ENCODE results near the gene IGF1.

IGF1 gene

DNA sequence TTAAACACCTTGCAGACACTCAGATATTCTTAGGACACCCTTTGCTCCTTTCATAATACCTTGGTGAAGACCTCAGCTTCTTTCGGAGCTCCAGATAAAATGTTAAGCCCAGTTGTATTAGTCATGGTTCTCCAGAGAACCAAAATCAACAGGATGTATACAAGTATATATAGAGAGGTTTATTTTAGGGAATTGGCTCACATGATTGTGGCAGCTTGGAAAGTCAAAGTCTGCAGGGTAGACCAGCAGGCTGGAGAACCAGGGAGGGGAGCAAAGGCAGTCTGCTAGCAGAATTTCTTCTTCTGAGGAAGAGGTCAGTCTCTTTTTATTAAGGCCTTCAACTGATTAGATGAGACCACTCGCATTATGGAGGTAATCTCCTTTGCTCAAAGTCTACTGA is 6.9 kb upstream of the IGF1 start:
- DNase-seq, result no peak

DNA sequence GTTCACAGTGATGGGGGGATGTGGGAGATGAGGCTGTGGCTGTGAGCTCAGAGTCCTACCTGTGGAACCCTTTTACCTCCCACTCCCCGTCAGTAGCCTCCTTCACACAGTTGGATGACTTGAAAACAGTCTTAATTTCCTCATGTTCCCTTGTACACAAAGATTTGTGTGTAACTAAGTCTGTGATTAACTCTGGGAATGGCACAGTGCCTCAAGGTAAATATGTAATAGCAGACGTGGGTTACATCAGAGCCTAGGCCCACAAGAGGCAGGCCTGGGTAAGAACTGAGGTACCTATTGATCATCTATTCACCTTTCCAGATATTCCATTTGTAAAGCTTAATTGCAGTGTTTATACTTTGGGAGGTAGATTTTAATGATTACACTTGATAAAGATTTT is 5.8 kb upstream of the IGF1 start:
- no peak for DNase-seq

DNA sequence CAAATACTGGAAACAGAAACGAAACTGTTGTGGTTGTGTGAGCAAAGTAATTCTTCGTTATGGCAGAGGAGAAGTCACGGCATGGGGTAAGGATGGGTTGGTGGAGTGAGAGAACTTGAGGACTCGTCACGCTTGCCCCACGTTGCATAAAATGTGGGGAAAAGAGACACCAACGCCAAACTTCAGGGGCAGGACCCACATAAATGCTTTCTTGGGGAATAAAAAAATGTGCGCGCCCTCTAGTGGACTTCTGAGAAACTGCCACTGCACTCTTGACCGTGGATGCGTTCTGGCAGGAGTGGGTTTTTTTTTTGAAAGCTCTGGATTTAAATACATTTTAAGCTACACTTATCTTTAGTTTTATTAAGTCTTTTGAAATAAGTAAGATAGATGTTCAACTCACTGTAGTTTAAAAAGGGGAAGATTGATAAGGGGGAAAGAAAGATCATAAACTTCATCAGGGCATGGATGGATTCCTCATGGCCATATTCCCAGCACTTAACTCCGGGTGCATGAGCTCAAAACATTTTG is 4.1 kb upstream of the IGF1 start:
- peak; percentile 65 for DNase-seq

DNA sequence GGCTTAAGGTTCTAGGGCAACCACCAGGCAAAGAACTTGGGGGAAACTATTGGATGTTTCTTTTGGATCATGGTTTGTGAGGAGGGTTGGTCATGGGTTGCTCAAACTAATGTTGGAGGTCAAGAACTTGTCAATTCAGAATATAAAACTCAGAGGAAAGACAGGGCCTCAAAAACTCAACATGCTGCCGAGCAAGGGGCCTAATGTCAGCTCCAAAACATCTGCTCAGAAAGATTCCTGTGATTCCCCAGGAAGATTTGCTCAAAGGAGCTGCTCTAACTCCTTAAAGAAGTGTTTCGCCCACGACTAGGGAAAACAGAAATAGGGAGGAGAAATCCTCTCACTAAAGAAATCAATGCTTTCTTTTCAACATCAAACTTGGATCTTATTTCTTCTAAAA is 3.7 kb upstream of the IGF1 start:
- no peak for DNase-seq

DNA sequence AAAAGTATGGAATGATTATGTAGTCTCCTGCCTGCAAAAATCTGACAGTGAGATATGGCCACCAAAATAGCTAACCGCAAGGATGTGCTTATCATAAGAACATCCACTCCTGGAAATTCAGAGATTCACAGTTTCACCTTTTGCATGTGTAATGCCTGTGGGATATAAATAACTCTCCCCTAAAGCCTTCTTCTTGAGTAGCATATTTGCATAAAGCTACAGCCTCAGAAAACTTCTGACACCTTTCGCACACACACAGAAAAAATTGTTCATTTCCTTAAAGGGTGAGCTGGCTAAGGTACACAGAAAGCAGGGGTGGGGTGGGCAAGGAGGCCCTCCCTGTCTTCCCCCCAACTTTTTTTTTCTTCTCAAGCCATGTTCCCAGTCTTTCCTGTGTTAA is 3.1 kb upstream of the IGF1 start:
- no peak for DNase-seq

DNA sequence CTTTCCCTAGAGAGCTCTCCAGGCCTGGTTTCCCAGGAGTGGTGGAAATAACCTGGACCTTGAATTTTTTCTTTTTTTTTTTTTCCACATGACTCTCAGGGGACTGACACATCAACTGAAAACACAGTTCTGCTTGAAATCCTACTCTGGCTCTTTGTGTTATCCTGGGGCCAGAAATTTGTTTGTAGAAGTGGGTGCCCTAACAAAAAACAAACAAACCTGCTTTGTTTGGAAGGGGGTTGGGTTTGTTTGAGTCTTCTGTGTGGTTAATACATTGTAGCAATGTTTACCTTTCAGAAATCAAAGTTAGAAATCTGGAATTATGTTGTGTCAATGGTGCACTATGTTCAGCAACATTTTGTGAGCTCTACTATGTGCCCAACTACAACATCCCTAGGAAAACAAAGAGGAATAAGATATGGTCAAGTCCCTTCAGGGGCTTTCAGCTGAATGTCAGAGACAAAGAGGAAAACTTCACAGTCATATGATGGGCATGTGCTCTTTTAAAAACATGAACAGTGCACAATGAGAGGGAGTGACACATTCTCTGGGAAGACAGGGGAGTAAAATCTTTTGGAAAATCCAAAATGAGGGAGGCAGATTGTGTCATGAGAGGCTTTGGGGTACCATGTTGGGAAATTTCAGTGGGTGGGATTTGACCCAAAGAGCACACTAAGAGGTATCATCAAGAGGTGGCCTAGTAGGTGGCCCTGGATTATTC is 1.5 kb upstream of the IGF1 start:
- DNase-seq, result no peak

DNA sequence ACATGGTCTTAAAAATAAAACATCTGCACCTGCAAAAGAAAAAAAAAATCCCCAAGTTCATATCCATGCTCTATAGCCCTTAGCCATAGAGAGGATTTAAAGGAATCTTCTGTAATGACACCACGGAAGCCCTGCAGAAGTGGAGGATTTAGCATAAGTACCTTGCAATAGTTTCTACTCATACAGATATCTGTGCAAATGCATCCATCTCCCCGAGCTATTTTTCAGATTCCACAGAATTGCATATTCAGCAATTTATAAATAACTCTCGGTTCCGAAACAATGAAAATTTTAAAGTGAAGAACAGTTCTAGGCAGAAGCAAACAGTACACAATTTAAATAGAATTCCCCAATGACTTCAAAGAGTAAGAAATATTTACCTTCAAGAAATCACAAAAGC is 424 bp downstream of the IGF1 start:
- no peak for DNase-seq

DNA sequence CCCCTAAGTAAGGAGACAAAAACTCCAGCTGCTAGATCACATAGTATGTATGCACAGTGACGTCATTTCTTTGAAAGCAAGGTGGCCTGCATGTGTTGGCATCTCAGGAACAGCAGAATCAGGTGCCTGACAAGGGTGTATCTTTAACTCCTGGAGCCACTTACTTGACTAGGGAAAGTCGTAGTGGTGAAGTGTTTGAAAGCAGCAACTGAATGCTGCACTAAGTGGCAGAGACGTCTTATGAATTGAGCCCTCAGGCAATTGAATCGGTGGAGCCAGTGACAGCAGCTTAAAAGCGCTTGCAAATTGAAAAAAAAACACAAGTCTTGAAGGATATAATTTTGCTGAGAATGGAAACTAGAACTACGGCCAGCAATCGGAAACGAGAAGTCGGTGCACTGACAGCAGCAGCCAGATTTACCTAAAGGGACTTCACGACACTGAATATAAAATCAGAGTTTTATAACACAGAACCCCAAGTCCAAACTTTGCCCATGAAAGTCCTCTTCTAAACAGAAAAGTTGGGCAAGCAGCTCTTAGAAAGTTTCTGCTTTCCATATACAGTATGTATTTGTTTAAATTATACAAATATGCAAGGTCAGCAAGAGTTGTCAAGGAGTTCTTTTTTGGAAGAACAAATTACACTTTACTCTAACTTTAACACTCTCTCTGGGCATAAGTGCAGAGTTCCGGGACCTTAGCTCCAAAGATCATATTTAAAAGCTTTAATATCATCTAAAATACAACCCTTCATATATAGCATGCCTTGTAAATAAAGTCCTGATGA is 1.1 kb downstream of the IGF1 start:
- DNase-seq, result peak; percentile 93

DNA sequence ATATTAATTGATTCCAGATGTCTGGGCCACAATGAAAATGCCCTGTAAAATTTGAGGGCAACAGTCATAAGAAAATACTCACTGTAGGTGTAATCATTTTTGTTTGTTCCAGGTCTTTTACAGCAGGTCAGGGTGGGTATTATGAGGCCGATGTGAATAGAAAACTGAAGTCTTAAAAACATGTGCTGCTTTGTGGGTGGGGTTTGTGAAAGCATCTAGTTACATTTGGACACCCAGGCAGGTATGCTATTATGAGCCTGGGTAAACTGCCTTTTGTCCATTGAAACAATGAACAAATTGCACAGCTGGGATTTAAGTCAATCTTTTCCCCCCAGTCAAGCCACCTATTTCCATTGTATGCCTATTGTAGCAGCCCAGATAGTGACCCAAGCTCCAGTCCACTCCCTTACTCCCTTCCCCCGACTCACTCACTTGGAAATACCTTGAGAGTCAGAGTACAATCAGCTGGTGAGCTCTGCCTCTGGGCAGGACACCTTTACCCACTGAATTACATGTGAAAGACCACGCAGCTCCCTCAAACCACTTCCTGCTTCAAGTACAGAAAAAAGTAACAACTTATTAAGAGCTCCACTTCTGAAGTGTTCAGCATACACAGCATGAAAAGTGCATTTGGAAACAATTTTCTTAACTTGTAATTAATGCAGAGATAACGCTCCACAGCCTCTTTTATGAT is 1.8 kb downstream of the IGF1 start:
- peak; percentile 93 for DNase-seq

DNA sequence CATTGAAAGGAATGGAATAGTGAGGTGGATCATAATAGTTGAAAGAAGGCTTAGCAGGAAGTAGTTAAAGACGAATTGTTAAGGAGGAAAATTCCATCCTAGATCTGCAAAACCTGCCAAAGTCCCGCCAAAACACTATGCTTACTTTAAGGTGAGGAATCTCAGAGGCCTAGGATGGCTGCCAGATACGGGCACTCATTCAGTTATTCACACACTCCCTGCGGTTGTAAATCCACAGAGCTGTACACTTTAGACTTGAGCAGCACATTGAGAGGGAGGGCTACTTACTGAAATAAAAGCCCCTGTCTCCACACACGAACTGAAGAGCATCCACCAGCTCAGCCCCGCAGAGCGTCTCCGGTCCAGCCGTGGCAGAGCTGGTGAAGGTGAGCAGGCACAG is 5.0 kb downstream of the IGF1 start:
- no peak for DNase-seq

DNA sequence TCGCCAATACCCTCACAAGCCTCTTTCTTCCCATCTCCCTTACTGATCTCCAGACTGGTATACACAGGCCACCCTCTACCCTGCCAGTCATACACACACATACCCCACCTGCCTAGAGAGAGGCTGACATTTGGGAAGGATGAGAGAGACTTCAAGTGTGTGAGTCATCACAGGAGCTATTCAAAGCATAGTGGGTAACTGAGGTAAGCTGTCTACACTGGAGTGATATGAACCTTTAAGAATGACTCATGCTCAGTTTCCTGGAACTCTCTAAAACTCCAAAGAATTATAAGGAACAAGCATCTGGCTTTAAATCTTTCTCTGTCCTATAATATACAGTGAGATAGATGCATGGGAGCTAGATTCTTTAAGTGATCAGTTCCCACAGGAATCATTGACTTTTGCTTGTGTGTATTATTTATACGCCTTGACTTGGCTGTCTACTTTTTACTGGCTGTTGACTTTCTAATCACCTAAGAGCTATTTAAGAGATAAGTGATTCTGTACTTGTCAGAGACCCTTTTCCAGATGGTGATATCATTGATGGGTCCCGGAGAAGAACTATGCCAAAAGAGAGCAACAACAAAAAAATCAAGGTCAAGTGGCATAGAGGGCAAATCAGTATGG is 5.8 kb downstream of the IGF1 start:
- DNase-seq, result peak; percentile 88

DNA sequence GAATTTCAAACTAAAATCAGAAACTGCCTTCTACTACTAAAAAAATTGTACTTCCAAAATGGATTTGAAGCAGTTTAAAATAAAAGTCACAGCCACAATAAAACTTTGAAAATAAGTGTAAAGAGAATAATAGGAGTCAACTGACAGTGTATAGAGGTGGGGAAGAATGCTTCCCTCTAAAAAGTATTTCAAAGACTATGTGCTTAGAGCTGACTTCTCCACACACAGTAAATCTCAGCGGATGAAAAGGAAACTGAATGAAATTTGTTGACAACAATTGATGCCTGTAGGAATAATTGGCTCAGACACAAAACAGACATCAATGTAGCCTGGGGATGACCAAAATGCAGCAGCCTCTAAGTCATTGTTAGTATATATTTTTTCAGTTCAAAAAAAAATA is 7.9 kb downstream of the IGF1 start:
- no peak for DNase-seq

DNA sequence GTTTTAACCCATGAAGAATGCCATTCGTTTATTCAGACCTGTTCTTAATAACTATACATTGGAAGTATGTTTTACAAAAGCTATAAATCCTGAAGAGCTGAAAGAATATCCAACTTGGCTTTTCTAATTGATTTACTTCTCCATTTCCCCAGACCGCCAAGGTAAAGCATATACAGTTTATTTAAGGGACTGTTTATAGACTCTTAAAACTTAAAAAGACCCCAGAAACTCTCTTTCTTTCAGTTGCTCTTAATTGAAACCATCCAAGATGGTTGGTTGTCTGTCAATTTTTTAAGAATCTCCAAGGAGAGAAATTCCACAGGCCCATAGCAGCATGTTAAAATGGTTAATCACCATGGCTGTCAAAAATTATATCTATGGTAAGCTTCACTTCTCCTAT is 8.8 kb downstream of the IGF1 start:
- DNase-seq, result no peak

DNA sequence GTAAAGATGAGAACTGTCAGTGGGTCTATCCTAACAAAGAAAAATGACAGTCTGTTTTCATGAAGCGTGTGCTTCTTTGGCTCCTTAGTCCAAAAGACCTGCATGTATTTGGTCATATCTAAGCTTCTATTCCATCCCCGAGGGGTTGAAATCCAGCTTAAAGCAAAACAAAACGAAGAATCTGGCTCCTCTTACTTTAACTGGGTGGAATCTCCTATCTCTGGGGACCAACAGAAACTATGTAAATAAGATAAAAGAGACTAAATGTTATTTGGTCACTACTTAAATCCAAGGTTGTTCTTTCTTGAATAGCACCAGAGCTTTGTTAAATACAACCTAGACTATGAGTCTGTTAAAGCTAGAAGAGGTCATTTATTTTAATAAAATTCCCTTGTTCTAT is 9.4 kb downstream of the IGF1 start:
- no peak for DNase-seq

DNA sequence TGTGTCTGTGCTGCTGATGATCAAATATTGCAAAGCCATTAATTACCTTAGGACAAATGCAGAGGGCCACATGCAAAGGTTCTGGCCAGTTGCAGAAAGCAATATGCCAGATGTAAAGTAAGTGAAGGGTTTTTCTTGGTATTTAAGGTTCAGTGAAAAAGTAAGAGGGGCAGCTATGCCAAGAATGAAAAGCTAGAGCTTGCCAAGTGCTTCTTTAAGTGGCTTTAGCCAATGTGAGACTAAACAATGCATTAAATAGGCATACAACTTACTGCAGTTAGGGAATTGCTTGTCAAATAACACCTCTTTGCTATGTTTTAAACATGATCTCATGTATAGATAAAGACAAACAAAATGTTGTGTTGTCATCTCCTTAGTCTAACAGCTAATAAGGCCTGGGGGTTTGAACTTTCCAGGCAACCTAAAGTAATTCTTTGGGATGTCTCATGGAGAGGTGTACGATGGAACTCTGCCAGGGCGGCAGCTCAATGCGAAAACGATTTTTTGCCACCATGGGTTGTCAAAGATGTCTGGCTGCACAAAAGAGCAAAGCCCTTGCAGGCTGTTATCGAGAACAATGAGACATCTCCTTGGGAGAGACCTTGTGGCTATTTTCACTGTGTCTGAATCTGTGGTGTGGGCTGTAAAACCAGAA is 12.0 kb downstream of the IGF1 start:
- DNase-seq, result no peak

DNA sequence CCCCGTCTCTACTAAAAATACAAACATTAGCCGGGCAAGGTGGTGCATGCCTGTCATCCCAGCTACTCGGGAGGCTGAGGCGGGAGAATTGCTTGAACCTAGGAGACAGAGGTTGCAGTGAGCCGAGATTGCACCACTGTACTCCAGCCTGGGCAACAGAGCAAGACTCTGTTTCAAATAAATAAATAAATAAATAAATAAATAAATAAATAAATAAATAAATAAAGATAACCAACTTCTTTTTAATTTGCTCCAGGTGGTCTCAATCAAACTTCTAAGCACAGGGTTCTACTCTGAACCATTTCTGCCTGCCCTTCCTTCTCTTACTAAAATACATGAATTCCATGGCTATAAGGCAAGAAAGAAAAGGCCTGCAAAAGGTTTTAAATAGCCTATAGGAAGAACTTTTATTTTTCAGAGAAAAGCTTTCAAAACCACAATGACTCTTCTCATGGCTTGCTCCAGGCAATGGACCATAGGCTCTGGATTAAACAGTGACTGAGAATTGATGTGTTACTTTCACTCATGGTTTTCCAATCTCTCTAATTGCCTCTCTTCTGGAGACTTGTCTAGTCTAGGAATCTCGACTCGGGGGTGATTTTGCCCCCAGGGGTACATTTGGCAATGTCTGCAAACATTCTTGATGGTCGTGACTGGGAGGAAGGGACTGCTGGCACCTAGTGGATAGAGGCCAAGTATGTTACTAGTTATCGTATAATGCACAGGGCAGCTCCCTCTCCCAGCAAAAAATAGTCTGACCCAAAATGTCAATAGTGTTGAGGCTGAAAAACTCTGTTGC is 14.4 kb downstream of the IGF1 start:
- DNase-seq, result peak; percentile 92

DNA sequence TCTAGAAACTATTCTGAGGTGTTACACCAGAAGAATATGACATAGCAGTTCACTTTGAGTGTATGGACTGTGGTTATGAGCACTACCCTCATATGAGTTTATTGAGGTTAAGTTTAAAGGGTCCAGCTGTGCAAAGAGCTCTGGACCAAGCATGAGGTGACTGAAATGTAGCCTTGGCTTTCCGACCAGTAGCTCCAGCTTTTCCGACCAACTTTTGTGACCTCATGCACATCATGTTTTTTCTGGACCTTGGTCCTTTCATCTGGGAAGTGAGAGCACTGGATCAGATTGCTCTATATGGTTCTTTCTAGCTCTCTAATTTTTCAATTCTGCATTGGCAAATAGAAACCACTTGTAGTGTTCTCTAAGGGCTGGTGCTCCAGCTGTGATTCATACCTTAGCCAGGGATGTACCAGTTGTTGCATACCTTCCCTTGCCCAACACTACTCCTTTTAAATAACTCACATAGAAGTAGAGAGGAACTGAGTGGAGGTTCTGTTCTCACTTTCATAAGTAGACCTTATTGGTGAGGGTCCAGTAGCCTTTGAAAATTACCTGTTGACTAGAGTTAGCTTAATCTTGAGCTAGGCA is 16.6 kb downstream of the IGF1 start:
- no peak for DNase-seq

DNA sequence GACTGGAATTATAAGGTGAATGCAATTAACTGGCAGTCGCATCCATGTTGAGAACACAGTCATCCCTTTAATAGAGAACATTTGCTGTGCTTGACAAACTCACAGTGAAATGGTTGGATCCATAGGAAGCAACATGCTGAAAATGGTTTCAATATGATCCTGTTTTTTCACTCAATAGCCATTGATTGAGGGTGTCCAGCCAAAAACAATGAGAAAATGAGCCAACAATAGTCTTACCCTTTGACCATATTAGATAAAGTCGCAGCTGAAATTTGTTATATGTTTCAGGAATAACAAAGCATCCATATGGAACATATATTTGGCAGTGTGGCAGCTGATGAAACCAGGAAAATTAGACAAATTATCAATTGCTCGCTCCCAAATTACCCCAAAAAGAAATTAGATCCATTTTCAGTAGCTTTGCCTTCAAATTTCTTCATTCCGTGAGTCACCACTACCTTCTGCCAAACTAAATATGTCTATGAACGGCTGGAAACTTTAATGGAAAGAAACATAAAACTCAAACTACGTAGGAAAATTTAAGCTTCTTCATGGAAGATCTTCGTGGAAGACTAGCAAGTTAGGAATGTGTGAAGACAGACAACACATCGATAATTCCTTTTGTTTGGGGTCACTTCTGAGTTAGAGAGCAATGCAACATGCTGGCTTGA is 17.4 kb downstream of the IGF1 start:
- no peak for DNase-seq

DNA sequence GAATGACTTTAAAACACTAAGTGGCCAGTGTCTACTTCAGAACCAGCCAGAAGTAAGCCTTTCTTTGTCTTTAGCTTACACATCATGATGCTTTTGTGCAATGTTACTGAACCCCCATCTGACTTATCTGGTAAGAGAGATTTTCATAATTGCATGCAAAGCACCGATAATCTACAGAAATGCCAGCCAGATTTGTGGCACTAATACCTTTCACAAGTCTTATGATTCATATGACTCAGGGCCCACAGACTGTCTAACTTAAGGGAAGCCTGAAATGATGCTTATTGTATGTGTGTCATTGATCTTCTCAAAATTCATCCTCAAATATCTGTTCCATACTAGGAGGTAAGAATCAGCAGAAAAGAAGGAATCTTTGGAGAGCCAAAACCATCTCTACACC is 18.0 kb downstream of the IGF1 start:
- no peak for DNase-seq

DNA sequence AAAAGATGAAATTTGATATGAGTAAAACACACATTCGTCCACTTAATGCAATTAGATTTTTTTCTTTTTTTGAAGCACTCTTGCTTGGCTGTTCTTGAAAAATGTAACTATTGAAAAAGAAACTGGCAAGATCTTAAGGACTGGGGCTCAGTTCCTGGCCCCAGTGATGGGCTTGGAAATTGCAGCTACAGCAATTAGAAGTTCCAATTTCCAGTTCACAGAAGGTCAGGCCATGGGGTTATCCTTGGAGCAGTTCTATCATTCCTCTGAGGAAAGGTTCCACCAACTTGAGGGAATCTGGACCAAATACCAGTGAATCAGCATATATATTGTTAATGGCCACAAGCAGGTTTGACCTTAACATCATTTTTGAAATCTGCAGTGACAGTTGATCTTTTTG is 18.9 kb downstream of the IGF1 start:
- DNase-seq, result no peak

DNA sequence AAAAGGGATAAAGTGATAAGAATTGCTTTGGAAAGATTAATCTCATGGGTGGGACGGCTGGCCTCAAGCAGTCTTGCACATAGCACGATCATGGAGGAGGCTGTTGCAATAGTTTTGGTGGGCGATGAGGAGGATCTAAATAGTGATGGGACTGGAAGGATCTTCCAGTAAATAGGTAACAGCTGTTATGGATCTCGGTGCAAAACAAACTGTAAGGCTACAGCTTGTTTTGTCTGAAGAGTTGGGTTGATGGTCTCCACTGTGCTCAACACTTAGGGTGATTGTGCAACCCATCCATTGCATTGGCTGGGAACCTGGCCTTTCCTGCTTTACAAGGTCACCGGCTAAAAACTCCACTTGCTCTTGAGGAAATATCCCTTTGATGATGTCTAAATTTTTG is 21.0 kb downstream of the IGF1 start:
- no peak for DNase-seq

Measured in islet precursor cell (in vitro differentiated cells).